ENCODE data around the gene DCAF8L2.

- TF ChIP-seq CTCF (IDR thresholded peaks at IDR 0.05 in 2 of 3, conservative IDR thresholded peaks at IDR 0.05 in 1 of 3; ENCODE audit: insufficient read depth in 2 of 3, low read depth in 1 of 3, low read length in 3 of 3) (no peak), POLR2A (conservative IDR thresholded peaks at IDR 0.05) (no peak), TAF1 (IDR thresholded peaks at IDR 0.05; ENCODE audit: control insufficient read depth, extremely low read depth, insufficient read depth, low read length, severe bottlenecking) (no peak), SPI1 (IDR thresholded peaks at IDR 0.05; ENCODE audit: borderline replicate concordance, low read depth, low read length) (no peak)
Measured at GRCh38 chrX:27751976-27752375, 161.8 kb downstream of the DCAF8L2 start.

Data from K562 (cell line).